GM23248 (cell line): Measurements from ENCODE around the gene NPBWR2. TPM values are rescaled to one million over a fixed set of nuclear protein-coding genes. Genes with fewer than 3 reads are reported as not detected.

Experiments
- DNase-seq: peaks from one replicate; pipeline ENCODE4 v3.0.0-alpha.2; 2015
- H2AFZ ChIP-seq: fragments of 200-600 bp; sonication (generic); 2 replicates; pipeline ENCODE4 v1.6.1; 2016; ENCODE audit warnings: antibody characterized with exemption
- H3F3A ChIP-seq: fragments of 200-600 bp; sonication (generic); 2 replicates; pipeline ENCODE4 v1.6.1; 2016; ENCODE audit warnings: mild to moderate bottlenecking, antibody characterized with exemption, mixed run types; ENCODE audit not compliant: insufficient read depth
- H3K27ac ChIP-seq: fragments of 200-600 bp; sonication (generic); 2 replicates; pipeline ENCODE4 v1.5.1; 2016; ENCODE audit warnings: mild to moderate bottlenecking
- H3K27me3 ChIP-seq: fragments of 200-600 bp; sonication (generic); replicated peaks from 2 replicates; pipeline ENCODE4 v1.6.1; 2016; ENCODE audit warnings: mild to moderate bottlenecking; ENCODE audit not compliant: insufficient read depth
- H3K36me3 ChIP-seq: fragments of 200-600 bp; sonication (generic); 2 replicates; pipeline ENCODE4 v1.6.1; 2016; ENCODE audit warnings: low read depth, mild to moderate bottlenecking
- H3K4me1 ChIP-seq: fragments of 200-600 bp; sonication (generic); 2 replicates; pipeline ENCODE4 v1.6.1; 2016; ENCODE audit warnings: mild to moderate bottlenecking; ENCODE audit not compliant: insufficient read depth
- H3K4me2 ChIP-seq: fragments of 200-600 bp; sonication (generic); one replicate; pipeline ENCODE4 v1.6.1; 2016; ENCODE audit warnings: mild to moderate bottlenecking; ENCODE audit not compliant: unreplicated experiment
- H3K4me3 ChIP-seq: fragments of 200-600 bp; sonication (generic); 2 replicates; pipeline ENCODE4 v1.5.1; 2016; ENCODE audit warnings: mild to moderate bottlenecking
- H3K79me2 ChIP-seq: fragments of 200-600 bp; sonication (generic); 2 replicates; pipeline ENCODE4 v1.6.1; 2016; ENCODE audit warnings: mild to moderate bottlenecking; ENCODE audit not compliant: insufficient read depth
- H3K9ac ChIP-seq: fragments of 200-600 bp; sonication (generic); 2 replicates; pipeline ENCODE4 v1.6.1; 2016; ENCODE audit warnings: mild to moderate bottlenecking
- H3K9me2 ChIP-seq: fragments of 200-600 bp; sonication (generic); 2 replicates; pipeline ENCODE4 v1.6.1; 2016; ENCODE audit warnings: mixed run types, mild to moderate bottlenecking, moderate library complexity; ENCODE audit not compliant: insufficient read depth
- H3K9me3 ChIP-seq: fragments of 200-600 bp; sonication (generic); one replicate; pipeline ENCODE4 v1.6.1; 2017; ENCODE audit warnings: low read depth
- H4K20me1 ChIP-seq: fragments of 200-600 bp; sonication (generic); 2 replicates; pipeline ENCODE4 v1.6.0; 2016; ENCODE audit not compliant: insufficient read depth
- EZH2 ChIP-seq: fragments of 200-600 bp; sonication (generic); IDR thresholded peaks from 2 replicates; pipeline ENCODE4 v1.6.1; 2018; ENCODE audit warnings: antibody characterized with exemption, mild to moderate bottlenecking; ENCODE audit not compliant: insufficient read depth, poor library complexity, severe bottlenecking
- EZH2phosphoT487 ChIP-seq: fragments of 200-600 bp; sonication (generic); IDR thresholded peaks from 2 replicates; pipeline ENCODE4 v1.6.1; 2018; ENCODE audit warnings: antibody characterized with exemption, moderate library complexity, mild to moderate bottlenecking, low read depth; ENCODE audit not compliant: insufficient read depth
- WGBS, 2 experiments: methylation state at CpG; one replicate each; pipeline ENCODE4 v1.1.6; 2015 to 2017; ENCODE audit warnings: low lambda C conversion rate in 2 of 2, low coverage in 1 of 2; ENCODE audit errors: missing lambda C conversion rate in 2 of 2; 5-methylcytosine and 5-hydroxymethylcytosine counted together
- in situ Hi-C: fragments of 300-500 bp; cut with MboI; formaldehyde crosslinking; loops from 2 replicates; pipeline ENCODE4 v1.15.0; 2020
- polyA plus RNA-seq: library from polyadenylated mRNA; unstranded; fragments of >200 nt; fragmentation: Nextera tagmentation; extraction: Ambion mirVana; gene quantifications from 2 replicates; pipeline ENCODE4 v1.2.1, GENCODE V29; 2016
- total RNA-seq: library from RNA; depleted of rRNA; stranded (reverse); fragments of >200 nt; shearing (Covaris generic); gene quantifications from 2 replicates; pipeline ENCODE4 v1.2.3, GENCODE V29; 2014

Gene NPBWR2
- total and polyA plus RNA-seq, 2 experiments from 2014 or later: not detected

DNA sequence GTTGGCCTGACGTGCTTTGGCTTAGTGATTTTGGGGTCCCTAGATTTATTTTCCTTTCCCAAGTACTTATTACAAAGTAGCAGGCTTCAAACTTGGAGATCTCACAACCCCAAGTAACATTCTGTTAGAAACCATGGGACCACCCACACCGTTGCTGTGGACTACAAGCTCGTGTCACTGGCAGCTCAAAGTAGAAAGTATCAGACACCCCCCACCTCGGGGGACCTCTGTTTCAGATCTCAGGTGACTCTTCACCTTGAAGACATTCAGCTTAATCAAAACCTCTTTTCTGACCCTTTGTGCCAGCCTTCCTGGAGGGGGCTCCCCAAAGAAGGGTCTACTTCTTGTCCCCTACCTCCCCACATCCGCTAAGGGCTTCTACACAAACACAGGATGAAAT lies 41.2 kb upstream of the NPBWR2 start:
- no peak overlapping the region for H3K27ac ChIP-seq
- no peak overlapping the region for H3K9ac ChIP-seq
- H4K20me1 ChIP-seq: no peaks in the 10 kb centered on the region
- H3K36me3 ChIP-seq: no peaks in the 10 kb centered on the region
- no peaks in the 10 kb centered on the region for H3K27me3 ChIP-seq
- no peaks in the 10 kb centered on the region for H3K9me3 ChIP-seq
- in situ Hi-C loops: no loop called here
- no peak overlapping the region for H3K4me3 ChIP-seq
- no peak for DNase-seq
- no peaks in the 10 kb centered on the region for H3F3A ChIP-seq
- H3K4me1 ChIP-seq: no peaks in the 10 kb centered on the region
- no peak overlapping the region for H3K4me2 ChIP-seq
- TF ChIP-seq EZH2 (no peak), EZH2phosphoT487 (no peak)
- H3K9me2 ChIP-seq: no peaks in the 10 kb centered on the region
- H2AFZ ChIP-seq: no peak overlapping the region
- 31 to 37% methylated on average over 5 of the region's 5 CpGs for WGBS, 2 experiments
- H3K79me2 ChIP-seq: no peaks in the 10 kb centered on the region

DNA sequence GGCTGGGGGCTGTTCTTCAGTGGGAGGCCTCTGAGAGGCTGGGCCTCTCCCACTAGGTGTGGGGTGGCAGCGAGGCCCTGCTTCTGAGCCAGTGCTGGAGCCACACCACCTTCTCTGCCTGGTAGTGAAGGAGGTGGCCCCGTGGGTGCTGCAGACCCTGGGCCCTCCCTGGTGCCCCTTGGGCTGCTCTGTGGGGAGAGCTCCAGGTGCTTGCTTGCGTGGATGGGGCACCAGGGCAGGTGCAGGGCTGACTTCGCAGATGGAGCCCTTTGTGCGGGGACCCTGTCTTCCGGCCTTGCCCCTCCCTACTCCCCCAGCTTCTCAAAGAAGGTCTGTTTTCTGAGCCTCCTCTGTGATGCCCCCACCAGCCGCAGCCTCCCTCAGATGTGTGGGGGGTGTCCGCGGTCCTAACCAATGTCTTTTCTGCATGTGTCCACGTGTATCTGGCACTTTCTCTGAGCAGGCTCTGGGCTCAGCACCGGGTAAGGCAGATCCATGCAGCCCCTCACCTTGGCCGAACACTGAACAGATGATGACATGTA lies 39.6 kb upstream of the NPBWR2 start:
- 0 out of 2 replicates have a peak, but pooled peaks cover 8% of the 10 kb centered on the region for H3K27me3 ChIP-seq
- in situ Hi-C loops: no loop called here
- no peak overlapping the region for H3K9ac ChIP-seq
- no peak for TF ChIP-seq EZH2phosphoT487
- no peak for TF ChIP-seq EZH2
- H2AFZ ChIP-seq: no peak overlapping the region
- no peak overlapping the region for H3K4me2 ChIP-seq
- H3K9me3 ChIP-seq: no peaks in the 10 kb centered on the region
- H3F3A ChIP-seq: no peaks in the 10 kb centered on the region
- no peaks in the 10 kb centered on the region for H3K4me1 ChIP-seq
- no peak overlapping the region for H3K4me3 ChIP-seq
- H4K20me1 ChIP-seq: no peaks in the 10 kb centered on the region
- 38 to 43% methylated on average over 10 to 12 of the region's 12 CpGs for WGBS, 2 experiments
- no peak overlapping the region for H3K27ac ChIP-seq
- no peaks in the 10 kb centered on the region for H3K79me2 ChIP-seq
- no peak for DNase-seq
- no peaks in the 10 kb centered on the region for H3K36me3 ChIP-seq
- H3K9me2 ChIP-seq: no peaks in the 10 kb centered on the region

DNA sequence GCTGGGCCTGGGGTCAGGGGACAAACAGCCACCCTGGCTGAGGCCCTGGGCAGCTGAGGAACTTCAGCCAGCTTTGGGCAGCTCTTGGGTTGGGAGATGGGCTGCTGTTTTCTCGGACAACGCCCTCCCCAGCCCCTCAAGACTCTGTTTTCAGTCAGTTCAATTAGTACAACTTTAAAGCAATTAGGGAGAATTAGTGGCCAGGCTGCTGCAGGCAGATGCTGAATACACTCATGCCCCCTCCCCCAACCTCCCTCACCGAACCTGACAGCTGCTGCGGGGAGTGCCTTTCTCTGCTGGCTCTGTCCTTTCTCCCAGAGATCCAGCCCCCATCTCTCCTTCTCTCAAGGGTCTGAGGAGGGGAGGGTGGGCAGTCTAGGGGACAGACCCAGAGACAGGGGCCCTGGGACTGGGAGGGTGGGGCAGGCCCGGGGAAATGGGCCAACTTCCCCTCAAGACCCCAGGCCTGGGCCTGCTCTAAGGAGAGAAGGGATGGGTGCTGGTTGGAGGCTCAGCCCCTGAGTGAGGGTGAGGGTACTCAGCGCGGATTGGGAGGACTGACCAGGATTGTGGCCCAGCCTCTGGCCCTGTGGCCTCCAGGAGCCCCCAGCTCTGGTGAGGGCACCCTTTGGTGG lies 39.1 kb upstream of the NPBWR2 start:
- WGBS, 2 experiments: 35 to 41% methylated on average over 6 to 7 of the region's 7 CpGs
- no peaks in the 10 kb centered on the region for H4K20me1 ChIP-seq
- no peak overlapping the region for H3K4me2 ChIP-seq
- H2AFZ ChIP-seq: no peak overlapping the region
- H3K79me2 ChIP-seq: no peaks in the 10 kb centered on the region
- H3K9me2 ChIP-seq: no peaks in the 10 kb centered on the region
- H3K9me3 ChIP-seq: no peaks in the 10 kb centered on the region
- DNase-seq: no peak
- no peak overlapping the region for H3K27ac ChIP-seq
- no peak overlapping the region for H3K9ac ChIP-seq
- TF ChIP-seq EZH2phosphoT487 (no peak), EZH2 (no peak)
- H3K27me3 ChIP-seq: 0 out of 2 replicates have a peak, but pooled peaks cover 8% of the 10 kb centered on the region
- no peak overlapping the region for H3K4me3 ChIP-seq
- H3F3A ChIP-seq: no peaks in the 10 kb centered on the region
- no peaks in the 10 kb centered on the region for H3K4me1 ChIP-seq
- in situ Hi-C loops: no loop called here
- H3K36me3 ChIP-seq: no peaks in the 10 kb centered on the region

DNA sequence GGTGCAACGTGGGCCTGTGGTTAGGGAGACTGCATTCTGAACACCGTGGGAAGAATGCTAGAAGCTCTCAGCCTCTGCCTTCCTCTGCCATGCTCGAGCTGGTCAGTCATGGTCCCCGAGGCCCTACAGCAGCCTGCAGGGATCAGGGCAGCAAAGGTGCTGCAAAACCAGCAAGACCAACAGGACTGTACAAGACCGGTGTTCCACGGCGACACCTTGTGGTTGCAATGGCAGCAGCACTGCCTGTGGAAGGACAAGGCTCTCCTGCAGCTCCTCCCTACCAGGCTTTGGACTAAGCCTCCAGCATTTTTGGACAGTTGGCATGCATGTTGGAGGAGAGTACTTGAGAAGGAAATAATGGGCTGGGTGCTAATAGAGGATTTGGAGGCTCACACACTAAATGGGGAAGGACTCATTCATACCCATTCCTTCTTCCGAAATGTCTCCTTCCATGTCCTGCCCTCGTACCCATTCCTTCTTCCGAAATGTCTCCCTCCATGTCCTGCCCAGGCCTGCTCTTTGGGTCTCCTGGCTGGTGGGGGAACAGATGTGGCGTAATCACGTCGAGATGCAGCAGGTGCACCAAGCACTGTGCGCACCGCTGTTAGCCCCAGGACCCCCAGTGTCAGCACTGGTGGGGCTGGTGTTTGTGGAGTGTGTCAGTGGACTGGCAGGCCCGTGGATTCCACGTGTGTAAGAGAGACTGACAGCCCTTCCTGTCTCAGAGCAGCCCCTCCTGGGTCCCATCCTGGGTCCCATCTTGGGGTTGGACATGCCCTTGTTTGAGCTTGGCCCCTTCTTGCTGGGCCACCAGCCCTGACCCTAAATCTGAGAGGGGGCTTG lies 38.3 kb upstream of the NPBWR2 start:
- in situ Hi-C loops: no loop called here
- H4K20me1 ChIP-seq: no peaks in the 10 kb centered on the region
- no peak overlapping the region for H3K4me3 ChIP-seq
- H3K9me3 ChIP-seq: no peaks in the 10 kb centered on the region
- no peaks in the 10 kb centered on the region for H3K36me3 ChIP-seq
- no peak for DNase-seq
- H3K4me2 ChIP-seq: no peak overlapping the region
- 0 out of 2 replicates have a peak, but pooled peaks cover 8% of the 10 kb centered on the region for H3K27me3 ChIP-seq
- 49% methylated on average over 17 of the region's 17 CpGs for WGBS, 2 experiments
- H3K27ac ChIP-seq: no peak overlapping the region
- no peaks in the 10 kb centered on the region for H3K79me2 ChIP-seq
- H3K9me2 ChIP-seq: no peaks in the 10 kb centered on the region
- TF ChIP-seq EZH2: no peak
- TF ChIP-seq EZH2phosphoT487: no peak
- no peak overlapping the region for H3K9ac ChIP-seq
- no peaks in the 10 kb centered on the region for H3F3A ChIP-seq
- no peaks in the 10 kb centered on the region for H3K4me1 ChIP-seq
- H2AFZ ChIP-seq: no peak overlapping the region
